Myocyte (in vitro differentiated cells): ENCODE measurements around the gene SLC48A1. TPM values are rescaled to one million over a fixed set of nuclear protein-coding genes. Genes with fewer than 3 reads are reported as not detected.

ENCODE experiments used
- DNase-seq: peaks from one replicate; pipeline ENCODE4 v3.0.0-alpha.2; 2012; ENCODE audit warnings: low read depth
- polyA plus RNA-seq: library from polyadenylated mRNA; unstranded; fragments of >200 nt; gene quantifications from one replicate; pipeline ENCODE4 v1.2.1, GENCODE V29; 2012; ENCODE audit warnings: missing spikeins
- total RNA-seq: library from RNA; depleted of rRNA; stranded (reverse); fragments of >200 nt; gene quantifications from 2 replicates; pipeline ENCODE4 v1.2.3, GENCODE V29; 2014

Gene SLC48A1
- 4.0 and 7.5 TPM in 2 replicates for total RNA-seq
- 52.2 TPM for polyA plus RNA-seq

DNA sequence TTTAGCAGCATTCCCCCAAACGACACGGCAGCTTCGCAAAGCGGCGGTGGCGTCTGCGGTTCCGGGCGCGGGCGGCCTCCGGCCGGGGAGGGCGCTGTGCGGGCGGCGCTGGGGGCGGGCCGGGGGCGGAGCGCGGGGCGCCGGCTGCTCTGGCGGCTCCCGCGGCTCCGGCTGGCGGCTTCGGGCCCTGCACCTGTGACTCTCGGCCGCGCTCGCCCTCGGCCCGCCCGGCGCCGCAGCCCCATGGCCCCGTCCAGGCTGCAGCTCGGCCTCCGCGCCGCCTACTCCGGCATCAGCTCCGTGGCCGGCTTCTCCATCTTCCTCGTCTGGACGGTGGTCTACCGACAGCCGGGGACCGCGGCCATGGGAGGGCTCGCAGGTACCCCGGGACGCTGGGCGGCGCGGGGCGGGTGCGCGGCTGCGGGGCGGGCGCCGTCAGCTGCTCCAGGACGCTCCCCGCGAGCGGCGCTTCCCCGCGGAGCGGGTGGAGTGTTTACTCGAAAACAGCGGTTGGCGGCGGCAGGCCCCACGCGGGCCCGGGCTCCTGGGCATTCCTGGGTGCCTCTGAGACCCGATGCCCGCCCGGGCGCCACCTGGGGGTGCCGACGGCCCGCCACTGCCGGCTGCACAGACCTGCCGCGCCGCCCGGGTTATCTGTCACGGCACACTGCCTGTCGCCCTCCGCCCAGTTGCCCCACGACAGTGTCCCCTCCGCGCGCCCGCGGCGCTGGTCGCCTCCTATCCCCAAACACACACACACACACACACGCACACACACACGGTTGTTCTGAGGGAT is at the start of gene SLC48A1:
Gene SLC48A1, plus strand, starts transcription at position 177 of the 796 bp plus-strand sequence. Its CDS starts 67 bp downstream, at position 244.
- DNase-seq, result peak; percentile 66

DNA sequence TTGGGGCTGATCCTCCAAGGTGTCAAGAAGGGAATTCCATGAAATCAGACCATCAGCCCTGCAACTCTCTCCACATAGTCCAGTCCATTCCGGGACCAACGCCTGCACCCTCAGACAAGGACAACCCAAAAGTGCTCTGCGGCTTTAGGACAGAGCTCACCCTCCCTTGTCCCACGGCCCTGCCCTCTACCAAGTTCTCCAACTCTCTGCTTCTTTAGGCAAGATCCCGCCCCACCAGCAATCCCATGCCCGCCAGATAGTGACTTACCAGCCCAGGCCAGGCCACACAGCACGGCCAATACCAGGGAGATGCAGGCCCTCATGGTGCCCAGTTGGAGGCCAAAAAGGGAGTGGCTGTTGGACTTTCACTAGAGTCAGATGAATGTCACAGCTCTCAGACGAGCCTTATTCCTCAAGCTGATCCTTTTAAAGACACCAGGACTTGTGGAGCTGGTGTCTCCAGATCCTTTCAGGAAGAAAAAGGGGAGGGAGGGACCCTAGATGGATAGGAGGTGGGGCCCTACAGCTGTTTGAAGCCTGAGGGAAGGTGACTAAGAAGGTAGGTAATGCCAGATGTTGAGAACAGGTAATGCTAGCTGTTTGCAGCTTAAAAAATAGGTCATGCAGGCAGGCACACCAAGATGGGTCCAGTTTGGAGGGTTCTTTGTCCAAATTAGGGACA is 47.8 kb upstream of the SLC48A1 start, which contains the start of gene ENDOU:
Gene ENDOU, minus strand, starts transcription at position 400 of the 682 bp plus-strand sequence. Its CDS starts 77 bp downstream, at position 323.
- DNase-seq, result no peak

- DNase-seq, result peak; percentile 83
Measured at GRCh38 chr12:47725893-47726292, 47.1 kb upstream of the SLC48A1 start.

DNA sequence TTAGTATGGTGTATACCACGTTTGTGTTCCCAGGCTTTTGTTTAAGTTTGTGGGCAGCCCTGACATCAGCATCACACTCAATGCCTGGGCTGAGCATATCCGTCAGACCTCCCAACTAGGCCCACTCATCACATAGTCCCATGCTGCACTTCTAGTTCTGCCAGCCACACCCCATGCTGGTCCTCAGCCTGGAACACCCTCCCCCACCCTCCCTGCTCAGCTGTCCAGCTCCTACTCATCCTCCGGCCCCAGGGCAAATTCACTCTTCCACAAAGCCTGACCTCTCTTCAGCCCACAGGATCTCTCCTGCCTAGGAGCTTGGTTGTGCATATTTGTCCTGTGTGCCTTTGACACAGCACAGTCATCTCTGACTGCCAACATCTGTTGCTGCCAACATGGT is 43.8 kb upstream of the SLC48A1 start:
- DNase-seq, result peak; percentile 91

- peak; percentile 80 for DNase-seq
Measured at GRCh38 chr12:47730341-47730744, 42.7 kb upstream of the SLC48A1 start.

DNA sequence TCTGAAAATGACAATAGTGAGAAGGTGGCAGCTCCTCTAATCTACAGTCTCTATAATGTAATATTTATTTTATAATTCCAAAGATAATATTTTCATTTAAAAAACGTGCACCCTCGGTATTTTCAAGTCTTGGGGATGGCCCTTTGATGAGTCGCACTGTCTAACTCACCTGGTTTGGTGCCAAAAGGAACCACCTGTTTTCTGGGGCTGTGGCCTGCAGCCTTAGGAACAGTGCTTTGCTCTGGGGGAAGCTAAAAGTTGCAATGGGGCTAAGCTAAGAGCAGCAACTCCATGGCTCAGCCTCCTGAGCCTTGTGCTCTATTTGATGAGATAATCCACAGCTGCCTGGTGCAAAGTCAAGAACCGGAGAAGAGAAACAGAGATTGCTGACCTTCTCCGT is 41.3 kb upstream of the SLC48A1 start:
- DNase-seq, result peak; percentile 64

- DNase-seq, result no peak
Measured at GRCh38 chr12:47732504-47732903, 40.5 kb upstream of the SLC48A1 start.

DNA sequence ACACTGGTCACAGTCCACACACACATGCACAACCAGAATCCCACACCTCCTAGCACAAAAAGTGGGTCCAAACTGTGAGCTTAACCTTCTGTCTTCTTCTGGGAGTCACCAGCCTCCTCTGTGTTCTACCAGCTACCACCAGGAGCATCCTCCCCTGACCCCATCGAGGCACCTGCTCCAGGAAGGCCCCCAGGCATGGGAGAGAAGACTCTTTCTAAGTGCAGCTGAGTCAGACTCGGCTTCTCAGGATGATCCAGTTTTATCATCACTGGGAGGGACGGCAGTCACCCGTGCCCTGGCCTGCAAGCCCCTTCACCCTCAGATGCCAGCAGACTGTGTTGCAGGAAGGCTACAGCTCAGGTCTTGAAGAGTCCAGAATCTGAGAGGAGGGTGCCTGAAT is 39.9 kb upstream of the SLC48A1 start:
- DNase-seq, result no peak

GRCh38 chr12:47734725-47735480 is 38.1 kb upstream of the SLC48A1 start:
- peak; percentile 49 for DNase-seq

- no peak for DNase-seq
Measured at GRCh38 chr12:47735649-47736048, 37.4 kb upstream of the SLC48A1 start.

- no peak for DNase-seq
Measured at GRCh38 chr12:47736216-47736615, 36.8 kb upstream of the SLC48A1 start.

GRCh38 chr12:47736877-47737676 is 36.0 kb upstream of the SLC48A1 start:
- peak; percentile 61 for DNase-seq

DNA sequence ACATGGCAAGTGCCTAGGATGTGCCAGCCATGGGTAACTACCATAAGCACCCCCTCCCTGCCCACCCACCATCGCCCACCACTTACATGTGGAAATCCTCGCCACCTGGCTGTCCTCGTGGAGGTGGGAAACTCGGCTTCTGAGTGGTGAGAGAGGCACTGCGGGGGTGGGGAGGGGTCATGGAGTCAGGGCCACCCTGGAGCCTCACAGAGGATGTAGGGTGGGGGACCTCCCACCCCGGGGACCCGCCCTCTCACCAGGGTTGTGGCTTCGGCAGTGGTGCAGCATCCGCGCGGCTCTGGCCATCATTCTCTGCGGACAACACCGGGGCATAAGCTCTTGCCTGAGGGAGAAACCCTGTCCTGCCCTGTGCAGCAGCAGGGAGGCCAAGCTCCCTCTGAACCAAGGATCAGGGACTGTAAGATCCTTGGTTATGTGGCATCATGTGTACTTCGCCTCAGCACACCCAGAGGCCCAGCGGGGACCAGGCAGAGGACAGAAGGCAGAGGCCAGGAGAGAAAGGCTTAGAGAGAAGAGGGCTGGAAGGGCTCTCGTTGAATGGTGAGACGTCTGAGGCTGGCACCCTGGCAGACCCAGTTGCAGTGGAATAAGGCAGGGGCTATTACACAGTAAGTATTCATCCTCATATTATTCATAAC is 35.0 kb upstream of the SLC48A1 start:
- no peak for DNase-seq

GRCh38 chr12:47739297-47739696 is 33.7 kb upstream of the SLC48A1 start:
- DNase-seq, result no peak

- no peak for DNase-seq
Measured at GRCh38 chr12:47739979-47740378, 33.1 kb upstream of the SLC48A1 start.

GRCh38 chr12:47740606-47741339 is 32.3 kb upstream of the SLC48A1 start:
- DNase-seq, result no peak

DNA sequence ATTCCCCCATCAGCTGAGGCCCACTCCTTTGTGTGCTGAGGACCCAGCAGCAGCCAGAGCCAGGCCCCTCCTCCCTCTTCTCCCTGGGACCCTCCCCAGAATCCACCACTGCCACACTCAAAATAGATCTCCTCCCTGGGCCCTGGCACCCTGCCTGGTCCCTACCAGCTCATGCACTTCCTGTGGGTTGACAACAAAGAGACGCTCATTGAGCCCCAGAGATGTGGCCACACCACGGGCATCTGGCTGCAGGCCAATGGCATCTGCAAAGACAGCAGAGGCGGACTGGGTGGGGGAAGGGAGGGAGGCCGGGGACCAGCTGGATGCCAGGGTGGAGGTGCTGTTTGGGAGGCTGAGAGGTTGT is 31.7 kb upstream of the SLC48A1 start:
- peak; percentile 98 for DNase-seq

DNA sequence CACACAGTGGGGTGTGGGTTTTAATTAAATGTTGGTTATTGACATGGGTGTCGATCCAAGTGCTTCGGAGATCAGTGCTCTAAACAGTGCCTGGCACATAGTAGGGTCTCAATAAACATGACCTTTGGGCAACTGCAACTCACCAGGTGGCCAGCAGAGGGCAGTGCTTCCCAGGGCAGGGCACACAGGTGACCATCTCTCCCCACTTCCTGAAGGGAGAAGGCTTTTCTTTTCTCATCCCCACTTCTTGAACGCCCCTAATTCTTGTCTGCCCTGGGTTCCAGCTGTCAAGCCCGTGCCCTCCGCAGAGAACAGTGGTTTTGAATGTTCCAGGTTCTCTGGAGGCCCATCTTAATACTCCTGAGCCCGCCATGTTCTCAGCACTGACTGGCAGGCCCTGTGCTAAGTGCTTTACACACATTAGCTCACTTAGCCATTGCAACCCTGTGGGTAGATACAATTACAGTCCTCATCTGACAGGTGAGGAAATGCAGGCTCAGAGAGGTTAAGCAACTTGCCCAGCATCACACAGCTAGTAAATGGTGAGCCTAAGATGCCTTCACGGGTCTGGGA is 30.7 kb upstream of the SLC48A1 start:
- no peak for DNase-seq

- no peak for DNase-seq
Measured at GRCh38 chr12:47743311-47743860, 29.7 kb upstream of the SLC48A1 start.
